NCI-H526 (cell line): ENCODE data around the gene LEFTY2.
"Not testable (repeated sequence)": the region's sequence is repeated elsewhere in the genome, so short reads cannot be mapped to it uniquely, and the experiment has no call there.

ENCODE experiments used
- DNase-seq, 2 experiments: peaks; one replicate each; lab custom pipeline; 2025; lab: John Stamatoyannopoulos, UW

Gene LEFTY2

DNA sequence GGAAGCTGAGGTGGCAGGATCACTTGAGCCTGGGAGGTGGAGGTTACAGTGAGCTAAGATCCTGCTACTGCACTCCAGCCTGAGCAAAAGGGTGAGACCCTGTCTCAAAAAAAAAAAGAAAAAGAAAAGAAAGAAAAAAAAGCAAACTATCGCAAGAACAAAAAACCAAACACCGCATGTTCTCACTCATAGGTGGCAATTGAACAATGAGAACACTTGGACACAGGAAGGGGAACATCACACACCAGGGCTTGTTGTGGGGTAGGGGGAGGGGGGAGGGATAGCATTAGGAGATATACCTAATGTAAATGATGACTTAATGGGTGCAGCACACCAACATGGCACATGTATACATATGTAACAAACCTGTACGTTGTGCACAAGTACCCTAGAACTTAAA lies 11.6 kb downstream of the LEFTY2 start:
- DNase-seq: not testable (repeated sequence)

GRCh38 chr1:225928186-225929175 lies 12.5 kb downstream of the LEFTY2 start:
- DNase-seq: no peak

GRCh38 chr1:225926551-225927113 lies 14.4 kb downstream of the LEFTY2 start:
- no peak for DNase-seq

- peak; percentile 85 to 96 for DNase-seq
Observed at GRCh38 chr1:225923692-225924555, 17.1 kb downstream of the LEFTY2 start, which contains the start of gene PYCR2. TSS of gene PYCR2 (minus strand) at chr1:225924250. CDS start at chr1:225924110, 140 bp downstream.

DNA sequence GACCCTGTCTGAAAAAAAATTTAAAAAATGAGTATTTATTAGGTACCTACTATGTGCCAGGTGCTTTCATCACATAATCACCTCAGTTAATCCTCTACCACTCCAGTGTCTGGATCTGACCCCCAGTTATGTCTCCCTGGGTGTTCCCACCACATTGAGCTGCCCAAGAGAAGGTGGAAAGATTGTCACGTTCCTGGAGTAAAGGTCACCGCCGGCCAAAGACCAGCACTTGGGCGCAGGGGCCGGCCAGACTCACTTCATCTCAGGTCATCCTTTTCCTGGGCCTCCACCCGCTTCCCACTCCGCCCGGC lies 17.7 kb downstream of the LEFTY2 start:
- DNase-seq: no peak

GRCh38 chr1:225921734-225922709 lies 19.0 kb downstream of the LEFTY2 start:
- no peak for DNase-seq

- DNase-seq: no peak
Observed at GRCh38 chr1:225919906-225920305, 21.1 kb downstream of the LEFTY2 start.

DNA sequence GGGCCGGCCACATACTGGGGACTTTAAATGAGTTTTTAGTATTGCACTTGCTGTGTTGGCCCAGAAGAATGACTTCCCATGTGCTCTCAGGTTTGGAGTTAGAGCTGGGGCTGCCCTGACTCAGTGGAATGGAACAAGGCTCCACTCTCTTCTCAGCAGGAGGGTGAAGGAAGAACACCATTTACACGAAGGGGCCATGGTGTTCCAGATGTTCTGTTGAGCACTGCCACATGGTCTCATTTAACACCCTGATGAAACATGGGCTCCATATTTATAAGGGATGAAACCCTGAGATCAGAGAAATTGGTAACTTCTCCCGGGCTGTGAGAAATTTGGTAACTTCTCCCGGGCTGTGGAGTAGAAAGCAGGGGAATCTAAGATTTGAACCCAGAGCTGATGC lies 22.7 kb downstream of the LEFTY2 start:
- DNase-seq: no peak

DNA sequence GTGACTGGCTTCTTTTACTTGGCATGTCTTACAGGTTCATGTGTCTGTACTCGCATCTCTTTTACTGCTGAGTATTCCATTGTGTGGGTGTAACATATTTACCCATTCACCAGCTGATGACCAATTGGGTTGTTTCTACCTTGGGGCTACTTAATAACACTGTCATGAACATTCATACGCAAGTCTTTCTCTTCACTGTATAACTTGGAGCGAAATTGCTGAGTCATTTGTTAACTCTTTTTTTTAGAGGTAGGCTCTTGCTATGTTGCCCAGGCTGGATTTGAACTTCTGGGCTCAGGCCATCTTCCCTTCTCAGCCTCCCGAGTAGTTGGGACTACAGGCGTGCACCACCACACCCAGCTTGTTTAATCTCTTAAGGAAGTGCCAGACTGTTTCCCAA lies 23.5 kb downstream of the LEFTY2 start:
- DNase-seq: no peak

DNA sequence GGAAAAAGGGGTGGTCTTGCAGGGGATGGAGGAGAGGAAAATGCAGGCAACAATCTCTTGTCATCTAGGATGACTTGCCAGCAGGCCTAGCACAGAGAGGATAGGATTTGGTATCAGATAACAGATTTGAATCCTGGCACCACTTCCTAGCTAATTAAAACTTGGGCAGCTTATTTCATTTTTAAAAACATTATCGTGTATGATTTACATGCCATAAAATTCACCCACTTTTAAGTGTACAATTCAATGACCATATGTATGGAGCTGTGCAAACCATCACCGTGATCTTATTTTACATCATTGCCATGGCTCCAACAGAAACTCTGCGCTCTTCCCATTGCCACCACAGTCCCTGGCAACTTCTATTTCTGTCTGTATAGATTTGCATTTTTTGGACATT lies 23.9 kb downstream of the LEFTY2 start:
- no peak for DNase-seq

DNA sequence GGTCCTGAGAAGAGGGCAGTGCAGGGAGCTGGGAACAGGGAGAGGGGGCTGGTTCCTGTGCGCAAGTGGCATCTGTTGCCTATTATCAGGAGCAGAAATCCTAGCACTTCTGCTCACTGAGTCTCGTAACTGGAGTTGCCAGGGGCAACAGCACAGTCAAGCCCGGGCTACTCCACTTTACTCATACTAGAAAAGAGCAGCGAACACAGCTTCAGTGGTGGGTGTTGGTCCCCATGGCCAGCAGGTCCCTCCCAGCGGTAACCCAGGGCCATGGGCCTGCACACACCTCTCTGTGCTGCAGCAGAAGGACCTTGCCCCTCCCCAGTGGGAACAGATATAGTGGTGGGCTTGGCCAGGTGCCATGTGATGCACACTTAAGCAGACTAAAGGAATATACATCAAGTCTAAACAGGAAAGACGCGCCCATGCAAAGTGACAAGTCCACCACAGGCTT lies 25.5 kb downstream of the LEFTY2 start:
- no peak for DNase-seq

- DNase-seq: no peak
Observed at GRCh38 chr1:225914947-225915346, 26.1 kb downstream of the LEFTY2 start.

DNA sequence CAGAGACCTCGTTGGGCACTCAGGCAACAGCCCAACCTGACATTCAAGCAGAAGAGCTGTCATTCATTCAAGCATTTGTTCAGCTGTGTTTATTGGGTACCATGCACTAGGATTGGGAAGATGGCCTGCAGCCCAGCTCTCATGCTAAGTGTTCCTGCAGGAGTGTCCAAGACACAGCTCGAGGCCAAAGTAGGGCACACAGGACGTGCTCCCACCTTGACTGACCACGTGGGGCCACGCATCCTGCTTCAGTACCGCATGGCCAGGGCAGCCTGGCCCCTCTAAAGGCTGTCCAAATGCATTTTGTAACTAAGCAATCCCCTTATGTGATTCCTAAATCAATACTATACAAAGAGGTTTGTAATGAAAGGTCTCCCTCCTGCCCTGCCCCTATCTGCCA lies 26.6 kb downstream of the LEFTY2 start:
- DNase-seq: no peak

GRCh38 chr1:225911191-225912130 lies 29.6 kb downstream of the LEFTY2 start:
- no peak for DNase-seq

DNA sequence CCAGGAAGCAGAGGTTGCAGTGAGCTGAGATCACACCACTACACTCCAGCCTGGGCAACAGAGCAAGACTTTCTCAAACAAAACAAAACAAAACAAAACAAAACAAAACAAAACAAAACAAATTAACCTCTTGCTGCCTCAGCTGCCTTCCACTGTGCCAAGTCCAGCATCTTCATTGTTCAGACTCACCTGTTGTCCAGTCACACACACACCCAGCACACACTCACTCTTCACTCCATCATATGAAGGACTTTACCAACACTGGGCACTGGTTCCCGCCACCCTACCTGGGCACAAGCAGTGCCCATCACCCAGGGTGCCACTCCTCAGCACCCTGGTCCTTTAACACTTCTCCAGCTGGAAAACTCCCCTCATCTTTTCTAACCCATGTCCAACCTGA lies 31.5 kb downstream of the LEFTY2 start:
- DNase-seq: no peak

- peak; percentile 68 to 75 for DNase-seq
Observed at GRCh38 chr1:225908773-225909172, 32.2 kb downstream of the LEFTY2 start.

GRCh38 chr1:225908013-225908640 lies 32.9 kb downstream of the LEFTY2 start:
- no peak for DNase-seq

DNA sequence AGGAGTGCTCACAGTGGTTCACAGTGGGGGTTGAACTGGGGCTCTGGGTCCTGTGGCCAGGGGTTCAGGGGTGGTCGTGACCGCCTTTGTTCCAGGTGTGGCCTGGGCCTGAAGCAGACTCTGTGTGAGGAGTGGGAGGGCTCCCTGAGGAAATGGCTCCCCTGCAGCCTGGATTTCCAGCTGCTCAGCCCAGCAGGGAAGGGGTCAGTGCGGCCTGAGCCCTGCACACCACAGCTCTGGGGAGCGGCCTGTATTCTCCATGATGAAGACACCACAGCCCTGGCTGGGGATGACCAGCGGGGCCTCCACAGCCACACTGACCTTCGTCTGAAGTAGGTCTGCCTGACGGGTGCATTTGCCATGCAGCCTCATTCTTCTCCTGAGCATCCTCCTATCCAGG lies 33.7 kb downstream of the LEFTY2 start:
- no peak for DNase-seq

DNA sequence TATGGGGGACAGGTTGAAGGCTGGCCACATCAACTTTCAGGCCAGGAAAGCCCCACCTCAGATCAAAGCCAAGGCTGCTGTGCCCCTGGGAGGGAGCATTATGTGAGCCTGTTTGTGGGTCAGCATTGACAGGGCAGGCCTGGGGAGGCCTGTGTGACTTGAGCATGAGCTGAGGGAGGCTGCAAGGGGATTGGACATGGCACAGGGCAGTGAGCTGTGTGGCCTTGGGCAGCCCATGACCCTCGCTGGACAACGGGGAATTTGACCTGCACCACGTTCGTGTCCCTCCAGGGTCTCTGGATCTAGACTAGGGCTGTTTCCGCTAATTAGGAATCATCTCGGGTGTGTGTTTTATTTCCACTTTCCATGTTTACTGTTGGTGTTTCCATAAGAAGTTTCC lies 34.6 kb downstream of the LEFTY2 start:
- DNase-seq: no peak

DNA sequence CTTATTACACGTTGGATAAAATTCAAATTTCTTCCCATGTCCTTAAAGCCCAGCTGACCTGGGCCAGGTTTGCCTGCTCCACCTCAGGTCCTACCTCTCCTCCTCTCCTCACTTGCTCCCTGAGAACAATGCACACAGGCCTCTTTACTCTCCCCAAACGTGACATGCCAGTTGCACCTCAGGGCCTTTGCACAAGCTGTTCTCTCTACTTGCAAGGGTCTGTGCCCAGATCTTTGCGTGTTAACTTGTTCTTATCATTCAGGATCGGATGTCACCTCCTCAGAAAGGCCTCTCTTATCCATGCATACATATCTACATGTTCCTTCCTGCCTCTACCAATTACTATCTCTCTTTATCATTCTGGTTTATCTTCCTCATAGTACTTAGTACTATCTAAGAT lies 37.4 kb downstream of the LEFTY2 start:
- no peak for DNase-seq
